Activated naive CD8-positive, alpha-beta T cell (primary cell): ENCODE data around the gene SRGAP3.

Experiments used
- H3K27ac Mint-ChIP-seq: one replicate; pipeline ENCODE4 v1.8.0; 2021; ENCODE audit warnings: mixed read lengths
- H3K27me3 Mint-ChIP-seq: one replicate; pipeline ENCODE4 v1.8.0; 2021; ENCODE audit warnings: mixed read lengths
- H3K36me3 Mint-ChIP-seq: one replicate; pipeline ENCODE4 v1.8.0; 2021; ENCODE audit warnings: mixed read lengths
- H3K4me1 Mint-ChIP-seq: one replicate; pipeline ENCODE4 v1.8.0; 2021; ENCODE audit warnings: low read depth, mixed read lengths
- H3K4me3 Mint-ChIP-seq: one replicate; pipeline ENCODE4 v1.8.0; 2021; ENCODE audit warnings: mild to moderate bottlenecking, mixed read lengths
- H3K9me3 Mint-ChIP-seq: one replicate; pipeline ENCODE4 v1.8.0; 2021; ENCODE audit warnings: low read depth, mixed read lengths

Gene SRGAP3

DNA sequence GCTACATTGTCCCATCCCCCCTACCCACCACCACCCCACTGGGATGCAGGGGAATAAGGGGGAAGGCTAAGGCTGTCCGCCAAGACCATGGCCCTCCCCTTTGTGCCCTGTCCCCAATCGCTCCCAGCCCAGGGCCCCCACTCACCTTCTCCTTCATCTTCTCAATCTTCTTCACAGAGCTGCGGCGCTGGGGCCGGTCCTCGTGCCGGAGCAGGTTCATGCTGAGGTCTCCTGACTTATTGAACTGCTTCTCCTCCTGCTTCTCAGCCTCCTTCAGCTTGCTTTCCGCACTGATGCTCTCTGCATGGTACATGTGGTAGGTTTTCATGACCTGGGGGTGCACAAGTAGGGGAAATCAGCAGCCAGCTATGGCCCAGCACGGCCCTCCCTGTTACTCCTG is 185.2 kb downstream of the SRGAP3 start:
- Mint-ChIP-seq H3K27me3 (no peaks in the 10 kb centered on the region), H3K27ac (no peak overlapping the region), H3K9me3 (peaks cover 5% of the 10 kb centered on the region), H3K36me3 (peaks cover 6% of the 10 kb centered on the region), H3K4me1 (no peaks in the 10 kb centered on the region), H3K4me3 (no peak overlapping the region)

DNA sequence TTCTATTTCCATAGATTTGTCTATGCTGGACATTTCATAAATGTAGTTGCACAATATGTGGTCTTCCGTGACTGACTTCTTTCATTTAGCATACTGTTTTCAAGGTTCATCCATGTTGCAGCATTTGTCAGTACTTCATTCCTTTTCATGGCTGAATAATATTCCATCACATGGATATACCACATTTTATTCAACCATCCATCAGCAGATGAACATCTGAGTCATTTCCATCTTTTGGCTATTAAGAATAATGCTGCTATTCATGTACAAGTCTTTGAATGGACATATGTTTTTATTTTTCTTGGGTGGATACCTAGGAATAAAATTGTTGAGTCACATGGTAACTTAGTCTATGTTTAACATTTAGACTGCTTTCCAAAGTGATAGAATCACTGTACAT is 186.9 kb downstream of the SRGAP3 start:
- peaks cover 5% of the 10 kb centered on the region for H3K9me3 Mint-ChIP-seq
- H3K36me3 Mint-ChIP-seq = peaks cover 6% of the 10 kb centered on the region
- no peaks in the 10 kb centered on the region for H3K4me1 Mint-ChIP-seq
- H3K27ac Mint-ChIP-seq = no peak overlapping the region
- no peak overlapping the region for H3K4me3 Mint-ChIP-seq
- H3K27me3 Mint-ChIP-seq = no peaks in the 10 kb centered on the region

DNA sequence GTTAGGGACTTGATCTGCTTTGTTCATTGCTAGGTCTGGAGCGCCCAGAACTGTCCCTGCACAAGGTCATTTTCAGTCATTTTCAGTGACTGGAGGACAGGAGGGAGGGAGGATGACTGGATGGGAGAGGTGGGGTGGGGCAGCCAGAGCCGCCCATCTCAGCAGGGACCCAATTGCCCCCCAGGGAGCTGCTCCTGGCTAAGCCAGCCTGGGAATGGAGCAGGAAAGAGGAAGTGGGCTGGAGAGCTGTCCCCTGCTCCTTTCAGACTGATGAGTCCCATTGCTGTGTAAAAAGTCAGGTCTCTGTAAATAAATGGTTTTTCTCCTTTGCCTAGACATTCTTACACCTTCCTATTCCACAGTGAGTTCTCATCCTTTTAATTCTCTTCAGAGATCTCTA is 187.8 kb downstream of the SRGAP3 start:
- no peaks in the 10 kb centered on the region for H3K27me3 Mint-ChIP-seq
- no peak overlapping the region for H3K4me3 Mint-ChIP-seq
- peaks cover 5% of the 10 kb centered on the region for H3K9me3 Mint-ChIP-seq
- H3K4me1 Mint-ChIP-seq = no peaks in the 10 kb centered on the region
- peaks cover 6% of the 10 kb centered on the region for H3K36me3 Mint-ChIP-seq
- H3K27ac Mint-ChIP-seq = no peak overlapping the region

DNA sequence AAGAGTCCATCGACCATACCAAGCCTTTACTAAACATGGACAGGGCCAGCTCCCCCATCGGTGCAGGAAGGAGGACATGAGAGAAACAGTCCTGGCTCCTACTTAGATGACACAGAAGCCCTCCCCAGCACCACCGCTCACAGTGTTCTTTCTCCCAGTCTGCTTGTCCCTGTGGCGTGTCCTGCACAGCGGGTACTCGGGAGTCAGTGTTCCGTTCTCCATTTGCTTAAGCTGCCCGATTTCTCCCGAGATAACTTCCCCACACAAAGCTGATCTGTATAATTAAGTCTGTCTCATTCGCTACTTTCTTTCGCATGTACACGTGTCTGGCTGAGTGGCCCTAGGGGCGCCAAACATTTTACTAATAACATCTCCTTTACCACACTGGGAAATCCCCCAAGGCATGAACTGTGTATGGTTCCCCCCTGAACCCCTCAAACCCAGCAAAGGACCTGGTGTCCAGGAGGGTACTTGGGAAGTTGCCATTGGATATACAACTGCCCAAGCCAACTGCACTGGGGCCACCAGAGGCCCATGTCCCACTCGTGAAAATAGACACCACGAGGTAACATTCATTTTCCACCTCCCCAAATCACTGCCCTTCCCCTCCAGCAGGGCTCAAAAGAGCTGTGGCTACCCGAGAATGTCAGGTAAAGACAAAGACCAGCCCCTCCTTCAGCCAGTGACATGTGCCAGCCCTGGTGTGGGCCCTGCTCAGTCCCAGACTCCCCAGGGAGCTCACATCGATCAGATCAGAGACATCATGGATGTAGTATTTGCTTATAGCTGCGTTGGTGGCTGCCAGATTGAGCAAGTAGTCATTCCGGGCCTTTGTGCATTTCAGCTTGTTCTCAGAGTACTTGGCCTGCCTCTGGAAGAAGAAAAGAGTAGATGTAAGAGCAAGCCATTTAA is 189.7 kb downstream of the SRGAP3 start:
- peaks cover 5% of the 10 kb centered on the region for H3K9me3 Mint-ChIP-seq
- no peaks in the 10 kb centered on the region for H3K4me1 Mint-ChIP-seq
- no peak overlapping the region for H3K27ac Mint-ChIP-seq
- H3K27me3 Mint-ChIP-seq = no peaks in the 10 kb centered on the region
- peaks cover 6% of the 10 kb centered on the region for H3K36me3 Mint-ChIP-seq
- H3K4me3 Mint-ChIP-seq = no peak overlapping the region

DNA sequence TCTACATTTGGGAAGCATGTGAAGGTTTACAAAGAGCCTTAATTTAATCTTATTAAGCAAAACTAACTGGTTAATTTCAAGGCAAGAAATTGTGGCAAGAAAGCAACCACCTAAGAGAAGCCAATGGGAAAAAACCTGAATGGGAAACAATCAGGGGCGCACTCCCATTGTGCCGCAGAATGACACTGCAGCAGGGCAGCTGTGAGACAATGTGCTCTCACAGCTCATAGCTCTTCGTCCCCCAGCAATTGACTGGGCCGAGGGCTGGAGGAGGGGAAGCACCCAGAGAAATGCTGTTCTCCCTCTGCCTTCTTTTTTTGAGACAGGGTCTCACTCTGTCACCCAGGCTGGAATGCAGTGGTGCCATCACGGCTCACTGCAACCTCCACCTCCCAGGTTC is 192.9 kb downstream of the SRGAP3 start:
- peaks cover 9% of the 10 kb centered on the region for H3K36me3 Mint-ChIP-seq
- H3K9me3 Mint-ChIP-seq = no peaks in the 10 kb centered on the region
- no peak overlapping the region for H3K27ac Mint-ChIP-seq
- H3K4me3 Mint-ChIP-seq = no peak overlapping the region
- H3K27me3 Mint-ChIP-seq = no peaks in the 10 kb centered on the region
- no peaks in the 10 kb centered on the region for H3K4me1 Mint-ChIP-seq

DNA sequence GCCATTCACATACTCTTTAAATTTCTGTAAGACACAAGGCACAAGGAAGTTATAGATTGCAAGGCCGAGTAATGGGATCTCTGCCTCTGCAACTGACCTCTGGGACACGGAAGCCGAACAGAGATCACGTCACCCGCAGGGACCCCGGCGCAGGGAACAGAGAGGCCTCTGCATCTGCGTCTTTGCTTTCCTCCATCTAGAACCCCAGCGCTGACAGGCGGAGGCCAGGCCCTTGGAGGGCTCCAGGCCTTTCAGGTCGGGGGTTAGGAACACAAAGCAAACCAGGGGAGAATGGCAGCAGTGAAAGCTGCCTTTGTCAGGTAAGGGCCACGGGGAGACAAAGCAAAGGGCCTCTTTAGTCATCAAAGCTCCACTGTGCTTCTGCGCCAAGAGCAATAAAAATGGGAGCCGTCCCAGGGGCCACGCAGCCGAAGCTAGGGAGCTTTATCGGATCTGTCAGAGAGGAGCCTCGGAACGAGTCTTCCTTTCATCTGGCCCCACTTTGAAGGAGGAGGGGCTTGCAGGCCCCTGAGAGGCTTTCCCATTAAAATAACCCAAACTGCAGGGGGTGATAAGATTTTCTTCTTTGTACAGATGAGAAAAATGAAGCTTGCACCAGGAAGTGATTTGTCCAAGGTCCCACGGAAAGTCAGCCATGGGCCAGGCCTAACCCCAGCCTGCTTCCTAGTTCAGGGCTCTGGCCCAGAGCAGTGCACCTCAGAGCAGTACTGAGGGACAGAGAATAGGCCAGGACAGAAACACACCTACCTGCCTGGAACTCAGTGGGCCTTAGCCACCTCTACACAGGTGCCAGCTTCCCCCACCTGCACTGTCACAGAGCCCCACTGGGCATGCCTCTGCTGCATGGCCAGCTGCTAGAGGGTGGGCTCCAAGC is 201.7 kb downstream of the SRGAP3 start:
- Mint-ChIP-seq H3K9me3 (no peaks in the 10 kb centered on the region), H3K27ac (no peak overlapping the region), H3K4me3 (no peak overlapping the region), H3K36me3 (peaks cover 3% of the 10 kb centered on the region), H3K4me1 (no peaks in the 10 kb centered on the region), H3K27me3 (no peaks in the 10 kb centered on the region)

DNA sequence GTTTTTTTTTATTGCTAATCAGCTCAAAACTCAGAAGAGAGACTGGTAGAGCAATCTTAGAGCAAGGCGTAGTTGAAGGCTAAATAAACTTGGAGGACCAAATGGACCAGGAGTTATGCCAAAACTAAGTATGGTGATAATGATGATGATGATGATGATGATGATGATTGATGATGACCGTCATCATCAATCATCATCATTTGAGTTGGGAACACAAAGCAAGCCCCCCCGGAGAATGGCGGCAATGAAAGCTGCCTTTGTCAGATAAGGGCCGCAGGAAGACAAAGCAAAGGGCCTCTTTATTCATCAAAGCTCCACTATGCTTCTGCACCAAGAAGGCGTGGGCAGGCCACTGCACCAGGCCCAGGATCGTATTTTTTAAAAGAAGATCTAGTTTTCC is 204.1 kb downstream of the SRGAP3 start:
- H3K27me3 Mint-ChIP-seq = no peaks in the 10 kb centered on the region
- no peaks in the 10 kb centered on the region for H3K4me1 Mint-ChIP-seq
- H3K9me3 Mint-ChIP-seq = no peaks in the 10 kb centered on the region
- no peaks in the 10 kb centered on the region for H3K36me3 Mint-ChIP-seq
- no peak overlapping the region for H3K4me3 Mint-ChIP-seq
- no peak overlapping the region for H3K27ac Mint-ChIP-seq

DNA sequence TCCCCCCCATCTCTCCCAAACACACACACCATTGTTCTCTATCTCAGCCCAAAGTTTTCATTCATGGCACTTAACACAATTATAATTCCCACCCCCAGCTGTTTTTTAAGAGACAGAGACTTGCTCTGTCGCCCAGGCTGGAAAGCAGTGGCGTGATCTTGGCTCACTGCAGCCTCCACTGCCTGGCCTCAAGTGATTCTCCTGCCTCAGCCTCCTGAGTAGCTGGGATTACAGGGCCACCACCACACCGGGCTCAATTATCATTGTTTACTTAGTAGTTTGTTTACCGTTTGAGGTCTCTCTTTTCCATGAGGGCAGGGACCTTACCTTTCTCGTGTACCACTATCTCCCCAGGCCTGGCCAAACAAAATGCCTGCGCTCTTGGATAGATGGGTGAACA is 206.4 kb downstream of the SRGAP3 start:
- no peak overlapping the region for H3K4me3 Mint-ChIP-seq
- H3K27ac Mint-ChIP-seq = no peak overlapping the region
- H3K27me3 Mint-ChIP-seq = no peaks in the 10 kb centered on the region
- no peaks in the 10 kb centered on the region for H3K36me3 Mint-ChIP-seq
- H3K9me3 Mint-ChIP-seq = no peaks in the 10 kb centered on the region
- H3K4me1 Mint-ChIP-seq = no peaks in the 10 kb centered on the region

DNA sequence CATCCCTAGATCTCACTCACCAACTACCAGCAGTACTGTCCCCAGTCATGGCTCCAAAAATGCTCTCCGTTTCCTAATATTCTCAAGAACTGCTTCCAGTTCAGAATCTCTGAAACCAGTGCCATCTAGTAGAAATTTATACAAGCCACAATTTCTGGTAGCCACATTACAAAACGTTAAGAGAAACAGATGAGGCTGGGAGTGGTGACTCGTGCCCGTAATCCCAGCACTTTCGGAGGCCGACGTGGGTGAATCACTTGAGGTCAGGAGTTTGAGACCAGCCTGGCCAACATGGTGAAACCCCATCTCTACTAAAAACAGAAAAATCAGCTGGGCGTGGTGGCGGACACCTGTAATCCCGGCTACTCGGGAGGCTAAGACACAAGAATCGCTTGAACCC is 207.8 kb downstream of the SRGAP3 start:
- H3K36me3 Mint-ChIP-seq = no peaks in the 10 kb centered on the region
- H3K4me3 Mint-ChIP-seq = no peak overlapping the region
- no peaks in the 10 kb centered on the region for H3K27me3 Mint-ChIP-seq
- no peak overlapping the region for H3K27ac Mint-ChIP-seq
- no peaks in the 10 kb centered on the region for H3K4me1 Mint-ChIP-seq
- H3K9me3 Mint-ChIP-seq = no peaks in the 10 kb centered on the region

DNA sequence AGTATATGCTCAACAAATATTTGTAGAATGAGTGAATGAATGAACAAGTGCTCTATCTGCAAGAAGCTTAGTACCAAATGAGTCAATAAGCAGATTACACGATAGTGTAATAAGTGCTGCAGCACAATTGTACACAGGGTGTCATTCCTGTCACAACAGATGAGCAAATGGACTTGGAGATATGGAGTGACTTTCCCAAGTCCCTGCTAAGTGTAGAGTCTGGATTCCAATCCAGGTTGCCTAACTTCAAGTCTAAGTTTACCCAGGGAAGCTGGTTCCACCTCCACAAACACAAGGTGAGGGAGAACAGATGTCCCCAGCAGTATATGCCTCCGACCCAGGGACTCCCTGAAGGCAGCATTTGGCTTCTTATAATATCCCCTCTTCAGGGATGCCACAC is 208.4 kb downstream of the SRGAP3 start:
- Mint-ChIP-seq H3K9me3 (no peaks in the 10 kb centered on the region), H3K27me3 (no peaks in the 10 kb centered on the region), H3K4me1 (no peaks in the 10 kb centered on the region), H3K4me3 (no peak overlapping the region), H3K27ac (no peak overlapping the region), H3K36me3 (no peaks in the 10 kb centered on the region)

DNA sequence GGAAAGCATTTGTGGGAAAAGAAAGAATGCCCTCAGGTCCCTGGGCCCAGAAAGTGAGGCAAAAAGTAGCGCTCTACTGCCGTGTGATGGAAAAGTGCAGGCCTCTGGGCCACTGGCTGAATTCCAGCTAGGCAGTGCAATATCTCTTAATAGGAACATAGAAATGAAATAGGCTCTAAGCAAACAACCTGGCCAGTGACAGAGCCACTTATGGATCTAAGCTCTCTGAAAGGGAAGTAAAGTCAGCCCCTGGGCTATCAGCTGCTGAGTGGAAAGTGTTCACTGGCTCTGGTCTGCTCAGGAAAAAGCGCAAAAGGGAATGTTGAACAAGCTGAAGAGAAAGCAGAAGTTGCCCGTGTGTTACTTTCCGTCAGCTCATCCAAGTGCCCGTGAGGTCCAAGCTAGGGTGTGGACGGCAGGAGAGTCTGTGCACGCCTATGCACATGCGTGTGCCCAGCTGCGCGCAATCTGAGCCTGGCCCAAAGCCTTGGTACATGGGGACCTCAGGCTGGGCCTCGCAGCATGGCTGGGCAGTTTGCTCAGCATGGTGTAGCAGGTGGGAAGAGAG is 212.2 kb downstream of the SRGAP3 start:
- Mint-ChIP-seq H3K27me3 (no peaks in the 10 kb centered on the region), H3K4me3 (no peak overlapping the region), H3K4me1 (no peaks in the 10 kb centered on the region), H3K9me3 (no peaks in the 10 kb centered on the region), H3K27ac (no peak overlapping the region), H3K36me3 (no peaks in the 10 kb centered on the region)

DNA sequence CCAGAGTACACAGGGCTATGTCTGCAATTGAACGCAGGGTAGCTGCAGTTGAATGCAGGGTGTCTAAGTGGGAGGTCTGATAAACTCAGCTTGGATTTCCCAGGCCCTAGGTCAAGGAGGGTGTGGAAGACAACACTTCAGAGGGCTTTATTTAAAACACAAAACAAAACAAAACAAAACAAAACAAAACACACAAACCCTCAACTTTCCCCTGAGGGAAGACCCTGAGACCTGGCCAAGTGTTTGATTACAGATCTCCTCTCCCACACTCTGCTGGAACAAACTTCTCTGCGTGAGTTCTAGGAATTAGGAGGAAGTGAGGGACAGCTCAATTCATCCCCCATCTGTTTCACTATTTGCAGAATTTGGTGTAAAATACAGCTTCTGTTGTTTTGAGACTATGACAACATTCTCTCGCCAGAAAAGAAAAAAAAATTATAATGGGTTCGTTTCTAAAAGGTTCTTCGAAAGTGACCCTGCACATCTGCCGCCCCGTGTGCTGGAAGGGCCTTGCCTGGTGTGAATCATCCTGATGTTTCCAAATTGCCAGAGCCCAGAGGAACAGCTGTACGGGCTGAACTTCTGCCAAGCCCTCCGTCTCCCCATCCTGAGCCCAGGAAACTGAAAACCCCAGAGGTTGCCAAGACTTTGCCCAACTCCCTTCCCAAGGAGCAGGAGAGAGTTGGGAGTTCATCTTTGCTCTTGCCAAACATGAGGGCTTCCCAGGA is 212.9 kb downstream of the SRGAP3 start:
- Mint-ChIP-seq H3K4me3 (no peak overlapping the region), H3K36me3 (no peaks in the 10 kb centered on the region), H3K4me1 (no peaks in the 10 kb centered on the region), H3K9me3 (no peaks in the 10 kb centered on the region), H3K27me3 (no peaks in the 10 kb centered on the region), H3K27ac (no peak overlapping the region)

DNA sequence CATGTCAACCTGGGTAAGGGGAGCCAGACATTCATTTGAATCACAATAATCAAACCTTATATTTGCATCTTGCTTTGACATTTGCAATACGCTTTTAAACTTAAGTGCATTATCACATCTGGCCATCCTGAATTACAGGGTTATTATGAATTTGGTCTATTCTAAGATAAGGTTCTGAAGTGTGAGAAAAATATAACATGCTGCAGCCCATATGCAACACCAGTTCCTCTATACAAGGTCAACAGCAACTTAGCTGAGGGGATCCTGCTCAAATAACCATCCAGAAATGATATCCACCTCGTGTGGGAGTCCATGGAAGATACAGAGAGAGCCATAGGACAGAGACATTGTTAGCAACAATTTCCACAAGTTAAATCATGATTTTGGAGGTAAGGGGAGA is 213.5 kb downstream of the SRGAP3 start:
- no peaks in the 10 kb centered on the region for H3K27me3 Mint-ChIP-seq
- no peak overlapping the region for H3K27ac Mint-ChIP-seq
- no peaks in the 10 kb centered on the region for H3K9me3 Mint-ChIP-seq
- no peak overlapping the region for H3K4me3 Mint-ChIP-seq
- H3K4me1 Mint-ChIP-seq = no peaks in the 10 kb centered on the region
- no peaks in the 10 kb centered on the region for H3K36me3 Mint-ChIP-seq

DNA sequence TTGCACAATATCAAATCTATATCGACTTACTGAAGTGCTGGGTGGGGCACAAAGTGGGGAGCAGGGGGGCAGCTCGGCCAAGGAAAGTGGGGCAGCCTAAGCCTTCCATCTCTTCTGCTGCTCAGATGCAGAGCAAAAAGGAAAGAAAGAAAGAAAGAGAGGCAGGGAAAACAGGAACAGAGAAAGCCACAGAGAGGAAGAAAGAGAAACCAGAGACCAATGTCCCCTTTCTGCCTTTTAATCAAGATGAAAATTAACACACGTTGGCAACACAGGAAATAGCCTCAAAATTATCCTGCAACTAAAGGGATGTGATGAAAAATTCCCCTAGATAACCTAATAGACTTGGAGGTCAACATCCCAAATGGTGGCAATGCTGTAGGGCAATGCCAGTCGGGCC is 214.0 kb downstream of the SRGAP3 start:
- H3K9me3 Mint-ChIP-seq = no peaks in the 10 kb centered on the region
- no peaks in the 10 kb centered on the region for H3K4me1 Mint-ChIP-seq
- no peak overlapping the region for H3K4me3 Mint-ChIP-seq
- no peak overlapping the region for H3K27ac Mint-ChIP-seq
- H3K27me3 Mint-ChIP-seq = no peaks in the 10 kb centered on the region
- no peaks in the 10 kb centered on the region for H3K36me3 Mint-ChIP-seq

DNA sequence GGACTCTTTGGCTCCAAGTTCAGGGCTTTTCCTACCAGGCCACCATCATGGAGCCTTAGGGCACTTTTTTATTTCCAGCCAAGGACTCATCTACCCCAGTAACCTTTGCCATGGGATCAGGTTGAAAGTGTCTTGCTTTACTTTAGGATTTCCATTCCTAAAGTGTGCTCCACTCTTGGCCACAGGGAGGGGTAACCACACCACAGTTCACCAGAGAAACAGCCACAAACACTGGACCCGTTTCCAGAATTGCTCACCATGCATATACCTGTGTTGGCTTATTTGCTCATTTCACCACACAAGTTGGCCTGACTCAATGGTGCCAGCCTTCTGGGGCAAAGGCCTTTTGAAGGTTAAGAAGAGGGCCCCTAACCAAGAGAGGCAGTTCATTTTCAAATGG is 215.6 kb downstream of the SRGAP3 start:
- H3K4me3 Mint-ChIP-seq = no peak overlapping the region
- no peaks in the 10 kb centered on the region for H3K36me3 Mint-ChIP-seq
- H3K27me3 Mint-ChIP-seq = no peaks in the 10 kb centered on the region
- no peak overlapping the region for H3K27ac Mint-ChIP-seq
- no peaks in the 10 kb centered on the region for H3K9me3 Mint-ChIP-seq
- H3K4me1 Mint-ChIP-seq = no peaks in the 10 kb centered on the region
